ENCODE measurements around the gene PRDM15.

DNA sequence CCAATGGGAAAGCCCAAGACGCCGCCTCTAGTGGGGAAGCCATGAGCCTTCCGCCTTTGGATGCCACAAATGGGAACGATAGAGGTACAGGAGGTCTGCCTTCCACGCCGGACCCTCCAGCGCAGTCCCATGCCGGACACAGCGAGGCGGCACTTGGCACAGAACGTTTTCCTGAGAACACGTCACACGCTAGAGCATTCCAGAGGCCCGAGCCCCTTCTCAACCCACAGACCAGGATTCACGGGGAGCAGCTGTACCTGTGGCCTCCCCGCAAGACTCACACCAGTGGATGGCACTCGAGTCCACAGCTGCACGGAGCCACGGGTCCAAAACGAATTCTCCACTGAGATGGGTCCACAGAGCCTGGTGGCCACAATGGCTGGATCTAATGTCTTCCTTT is 80.8 kb downstream of the PRDM15 start:
- TF ChIP-seq, protein P1, sequence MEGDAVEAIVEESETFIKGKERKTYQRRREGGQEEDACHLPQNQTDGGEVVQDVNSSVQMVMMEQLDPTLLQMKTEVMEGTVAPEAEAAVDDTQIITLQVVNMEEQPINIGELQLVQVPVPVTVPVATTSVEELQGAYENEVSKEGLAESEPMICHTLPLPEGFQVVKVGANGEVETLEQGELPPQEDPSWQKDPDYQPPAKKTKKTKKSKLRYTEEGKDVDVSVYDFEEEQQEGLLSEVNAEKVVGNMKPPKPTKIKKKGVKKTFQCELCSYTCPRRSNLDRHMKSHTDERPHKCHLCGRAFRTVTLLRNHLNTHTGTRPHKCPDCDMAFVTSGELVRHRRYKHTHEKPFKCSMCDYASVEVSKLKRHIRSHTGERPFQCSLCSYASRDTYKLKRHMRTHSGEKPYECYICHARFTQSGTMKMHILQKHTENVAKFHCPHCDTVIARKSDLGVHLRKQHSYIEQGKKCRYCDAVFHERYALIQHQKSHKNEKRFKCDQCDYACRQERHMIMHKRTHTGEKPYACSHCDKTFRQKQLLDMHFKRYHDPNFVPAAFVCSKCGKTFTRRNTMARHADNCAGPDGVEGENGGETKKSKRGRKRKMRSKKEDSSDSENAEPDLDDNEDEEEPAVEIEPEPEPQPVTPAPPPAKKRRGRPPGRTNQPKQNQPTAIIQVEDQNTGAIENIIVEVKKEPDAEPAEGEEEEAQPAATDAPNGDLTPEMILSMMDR (IDR thresholded peaks at IDR 0.05; ENCODE audit: low read depth, low read length) = no peak
- no peak for TF ChIP-seq EZH2phosphoT487 (IDR thresholded peaks at IDR 0.05; ENCODE audit: low read depth)

Measured in OCI-LY3 (cell line).